Activated B cell treated with CpG ODN at 0.5 μM for 24 hours (primary cell): ENCODE results near the gene RBM47. TPM values are rescaled to one million over a fixed set of nuclear protein-coding genes. Genes with fewer than 3 reads are reported as not detected.

Experiments
- ATAC-seq: fragments of 200-7000 bp; cut with Tn5 transposase; one replicate; pipeline ENCODE4 v1.10.0; 2021; ENCODE audit warnings: low read depth, mild to moderate bottlenecking, moderate library complexity
- CTCF ChIA-PET: fragments of 350-600 bp; sonication (Branson Sonifier 250); formaldehyde crosslinking; loops from one replicate; lab custom pipeline; 2021; ENCODE audit warnings: antibody characterized with exemption; lab: Charles Lee
- POLR2A ChIA-PET: fragments of 350-600 bp; sonication (Branson Sonifier 250); formaldehyde crosslinking; loops from one replicate; lab custom pipeline; 2021; ENCODE audit warnings: antibody characterized with exemption; lab: Charles Lee
- DNase-seq: peaks from one replicate; pipeline ENCODE4 v3.0.0; 2022
- H3K27ac Mint-ChIP-seq: one replicate; pipeline ENCODE4 v1.8.0; 2020; ENCODE audit warnings: mixed read lengths
- H3K27me3 Mint-ChIP-seq: one replicate; pipeline ENCODE4 v1.8.0; 2021; ENCODE audit warnings: mixed read lengths
- H3K36me3 Mint-ChIP-seq: one replicate; pipeline ENCODE4 v1.8.0; 2021; ENCODE audit warnings: low read depth, mixed read lengths
- H3K4me1 Mint-ChIP-seq: one replicate; pipeline ENCODE4 v1.8.0; 2021; ENCODE audit warnings: mixed read lengths
- H3K4me3 Mint-ChIP-seq: one replicate; pipeline ENCODE4 v1.8.0; 2020; ENCODE audit warnings: mild to moderate bottlenecking, mixed read lengths
- H3K9me3 Mint-ChIP-seq: one replicate; pipeline ENCODE4 v1.8.0; 2020; ENCODE audit warnings: mixed read lengths
- CTCF ChIP-seq: fragments of 200-600 bp; IDR thresholded peaks from one replicate; pipeline ENCODE4 v1.8.0; 2022; ENCODE audit warnings: antibody characterized with exemption, mild to moderate bottlenecking
- intact Hi-C: fragments of 100-400 bp; cut with micrococcal nuclease; formaldehyde crosslinking; loops from one replicate; pipeline ENCODE4 v1.15.1; 2024
- total RNA-seq: library from RNA; stranded (reverse); gene quantifications from 2 replicates; pipeline ENCODE4 v1.2.3, GENCODE V29; 2022

The RBM47 gene
- total RNA-seq, 1 donor from 2014 or later = 8.0 TPM

- ChIA-PET CTCF (no interaction called here), POLR2A (interaction anchor here (0.5 to 1.0 kb wide), 3 partner anchors 10 to 60 kb away, joined by 3 to 6 read pairs (median 4); no protein-coding TSS in a partner anchor)
- Mint-ChIP-seq H3K4me3 (no peak overlapping the region), H3K9me3 (no peaks in the 10 kb centered on the region), H3K4me1 (peaks cover 23% of the 10 kb centered on the region), H3K36me3 (no peaks in the 10 kb centered on the region), H3K27me3 (no peaks in the 10 kb centered on the region), H3K27ac (peak overlapping the region; percentile 54)
- no peak for TF ChIP-seq CTCF
- DNase-seq (no peak), ATAC-seq (peak; percentile 7)
- intact Hi-C loops = loop anchor here (1.0 to 10.0 kb wide), 6 partner anchors 9 to 564 kb away; partner anchors contain the start of gene N4BP2
These were observed 8.5 kb downstream of the RBM47 start for GRCh38 chr4:40621229-40621591.

- Mint-ChIP-seq H3K27me3 (no peaks in the 10 kb centered on the region), H3K4me3 (no peak overlapping the region), H3K4me1 (peaks cover 23% of the 10 kb centered on the region), H3K36me3 (no peaks in the 10 kb centered on the region), H3K9me3 (no peaks in the 10 kb centered on the region), H3K27ac (no peak overlapping the region)
- POLR2A ChIA-PET = no interaction called here
- DNase-seq = no peak
- no peak for TF ChIP-seq CTCF
- intact Hi-C loops = no loop called here
- CTCF ChIA-PET = interaction anchor here (0.6 kb wide), 1 partner anchor 23 kb away, joined by 3 read pairs; no protein-coding TSS in a partner anchor
- no peak for ATAC-seq
These were observed 10.1 kb downstream of the RBM47 start for GRCh38 chr4:40619600-40619999.

GRCh38 chr4:40617872-40618271 is 11.8 kb downstream of the RBM47 start:
- H3K9me3 Mint-ChIP-seq = no peaks in the 10 kb centered on the region
- H3K27me3 Mint-ChIP-seq = no peaks in the 10 kb centered on the region
- H3K27ac Mint-ChIP-seq = no peak overlapping the region
- ATAC-seq (no peak), DNase-seq (no peak)
- H3K4me1 Mint-ChIP-seq = peaks cover 19% of the 10 kb centered on the region
- ChIA-PET CTCF (no interaction called here), POLR2A (interaction anchor here (0.7 kb wide), 1 partner anchor 297 kb away, joined by 9 read pairs; no protein-coding TSS in a partner anchor)
- intact Hi-C loops = no loop called here
- TF ChIP-seq CTCF = no peak
- H3K36me3 Mint-ChIP-seq = no peaks in the 10 kb centered on the region
- H3K4me3 Mint-ChIP-seq = no peak overlapping the region

GRCh38 chr4:40614031-40614430 is 15.6 kb downstream of the RBM47 start:
- Mint-ChIP-seq H3K27ac (no peak overlapping the region), H3K4me3 (no peak overlapping the region), H3K9me3 (no peaks in the 10 kb centered on the region), H3K36me3 (no peaks in the 10 kb centered on the region), H3K27me3 (no peaks in the 10 kb centered on the region), H3K4me1 (no peaks in the 10 kb centered on the region)
- no peak for ATAC-seq
- DNase-seq = no peak
- ChIA-PET CTCF (no interaction called here), POLR2A (interaction anchor here (0.7 kb wide), 1 partner anchor 1467 kb away, joined by 3 read pairs; no protein-coding TSS in a partner anchor)
- intact Hi-C loops = no loop called here
- no peak for TF ChIP-seq CTCF

- ChIA-PET CTCF (no interaction called here), POLR2A (no interaction called here)
- Mint-ChIP-seq H3K4me1 (no peaks in the 10 kb centered on the region), H3K4me3 (no peak overlapping the region), H3K27ac (no peak overlapping the region), H3K27me3 (no peaks in the 10 kb centered on the region), H3K9me3 (no peaks in the 10 kb centered on the region), H3K36me3 (no peaks in the 10 kb centered on the region)
- DNase-seq (no peak), ATAC-seq (no peak)
- no peak for TF ChIP-seq CTCF
- intact Hi-C loops = no loop called here
These were observed 16.2 kb downstream of the RBM47 start for GRCh38 chr4:40613456-40613855.
